ENCODE results near the gene ILF3.

The ILF3 gene

DNA sequence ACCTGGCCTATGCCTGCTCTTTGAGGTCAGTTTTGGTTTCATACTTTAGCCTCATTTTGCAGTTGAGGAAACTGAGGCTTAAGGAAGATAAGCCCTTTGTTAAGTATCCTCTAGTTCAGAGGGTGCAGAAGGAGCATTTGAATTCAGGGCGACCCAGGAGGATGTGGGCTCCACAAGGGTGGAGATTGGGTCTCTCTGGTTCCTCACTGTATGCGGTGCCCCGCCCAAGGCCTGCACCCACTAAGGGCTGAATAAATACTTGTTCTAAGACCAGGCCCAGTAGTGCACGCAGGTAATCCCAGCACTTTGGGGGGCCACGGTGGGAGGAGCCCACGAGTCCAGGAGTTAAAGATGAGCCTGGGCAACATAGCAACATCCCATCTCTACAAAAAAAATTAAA is 29.6 kb upstream of the ILF3 start:
- Histone ChIP-seq H3K9me3 (ENCODE audit: insufficient read depth, low read length) (no peaks in the 10 kb centered on the region), H3K9me2 (replicated peaks; ENCODE audit: insufficient read depth, low read length) (no peaks in the 10 kb centered on the region), H4K20me1 (ENCODE audit: low read depth, low read length) (no peaks in the 10 kb centered on the region), H3K36me3 (ENCODE audit: low read length) (no peaks in the 10 kb centered on the region), H3K9ac (ENCODE audit: low read length) (no peak overlapping the region), H3K27me3 (ENCODE audit: low read length) (no peaks in the 10 kb centered on the region), H3K27ac (ENCODE audit: low read depth, low read length) (no peak overlapping the region), H2AFZ (ENCODE audit: low read depth, low read length, severe bottlenecking) (no peak overlapping the region), H3K4me3 (ENCODE audit: insufficient read depth, low read length, poor library complexity, severe bottlenecking) (no peak overlapping the region), H3F3A (ENCODE audit: insufficient read depth) (no peaks in the 10 kb centered on the region), H3K79me2 (ENCODE audit: insufficient read depth, low read length) (no peaks in the 10 kb centered on the region), H3K4me2 (ENCODE audit: low read depth, low read length, poor library complexity, severe bottlenecking) (no peak overlapping the region)
- TF ChIP-seq CTCF (IDR thresholded peaks at IDR 0.05; ENCODE audit: insufficient read depth, low read length, poor library complexity, severe bottlenecking) (no peak), EZH2phosphoT487 (conservative IDR thresholded peaks at IDR 0.05; ENCODE audit: low read length) (no peak)

- TF ChIP-seq CTCF (IDR thresholded peaks at IDR 0.05; ENCODE audit: insufficient read depth, low read length, poor library complexity, severe bottlenecking) (no peak), EZH2phosphoT487 (conservative IDR thresholded peaks at IDR 0.05; ENCODE audit: low read length) (no peak)
- Histone ChIP-seq H3K9me2 (replicated peaks; ENCODE audit: insufficient read depth, low read length) (no peaks in the 10 kb centered on the region), H2AFZ (ENCODE audit: low read depth, low read length, severe bottlenecking) (no peak within 1 kb of the TSS), H3K27me3 (ENCODE audit: low read length) (no peaks in the 10 kb centered on the region), H3K4me2 (ENCODE audit: low read depth, low read length, poor library complexity, severe bottlenecking) (no peak within 1 kb of the TSS), H3K36me3 (ENCODE audit: low read length) (no peaks in the 10 kb centered on the region), H4K20me1 (ENCODE audit: low read depth, low read length) (no peaks in the 10 kb centered on the region), H3K4me3 (ENCODE audit: insufficient read depth, low read length, poor library complexity, severe bottlenecking) (no peak within 1 kb of the TSS), H3K79me2 (ENCODE audit: insufficient read depth, low read length) (no peaks in the 10 kb centered on the region), H3K9ac (ENCODE audit: low read length) (no peak within 1 kb of the TSS), H3K9me3 (ENCODE audit: insufficient read depth, low read length) (no peaks in the 10 kb centered on the region), H3K27ac (ENCODE audit: low read depth, low read length) (no peak within 1 kb of the TSS), H3F3A (ENCODE audit: insufficient read depth) (no peaks in the 10 kb centered on the region)
Observed at GRCh38 chr19:10625003-10625761, 29.0 kb upstream of the ILF3 start, which contains the start of gene SLC44A2. TSS of gene SLC44A2 (plus strand) at chr19:10625553. CDS start at chr19:10625634, 81 bp downstream.

GRCh38 chr19:10625762-10626138 is 28.4 kb upstream of the ILF3 start:
- Histone ChIP-seq H3K9me3 (ENCODE audit: insufficient read depth, low read length) (no peaks in the 10 kb centered on the region), H3K27ac (ENCODE audit: low read depth, low read length) (no peak overlapping the region), H3K9me2 (replicated peaks; ENCODE audit: insufficient read depth, low read length) (no peaks in the 10 kb centered on the region), H3K36me3 (ENCODE audit: low read length) (no peaks in the 10 kb centered on the region), H4K20me1 (ENCODE audit: low read depth, low read length) (no peaks in the 10 kb centered on the region), H2AFZ (ENCODE audit: low read depth, low read length, severe bottlenecking) (no peak overlapping the region), H3K4me3 (ENCODE audit: insufficient read depth, low read length, poor library complexity, severe bottlenecking) (no peak overlapping the region), H3K9ac (ENCODE audit: low read length) (no peak overlapping the region), H3F3A (ENCODE audit: insufficient read depth) (no peaks in the 10 kb centered on the region), H3K27me3 (ENCODE audit: low read length) (no peaks in the 10 kb centered on the region), H3K4me2 (ENCODE audit: low read depth, low read length, poor library complexity, severe bottlenecking) (no peak overlapping the region), H3K79me2 (ENCODE audit: insufficient read depth, low read length) (no peaks in the 10 kb centered on the region)
- TF ChIP-seq EZH2phosphoT487 (conservative IDR thresholded peaks at IDR 0.05; ENCODE audit: low read length) (no peak), CTCF (IDR thresholded peaks at IDR 0.05; ENCODE audit: insufficient read depth, low read length, poor library complexity, severe bottlenecking) (no peak)
